SW 1271 (cell line): ENCODE measurements around the gene ERCC2.
"Not testable (repeated sequence)": the region's sequence is repeated elsewhere in the genome, so short reads cannot be mapped to it uniquely, and the experiment has no call there.

ENCODE experiments used
- DNase-seq, 2 experiments: peaks; one replicate each; lab custom pipeline; 2025; lab: John Stamatoyannopoulos, UW

Gene ERCC2

DNA sequence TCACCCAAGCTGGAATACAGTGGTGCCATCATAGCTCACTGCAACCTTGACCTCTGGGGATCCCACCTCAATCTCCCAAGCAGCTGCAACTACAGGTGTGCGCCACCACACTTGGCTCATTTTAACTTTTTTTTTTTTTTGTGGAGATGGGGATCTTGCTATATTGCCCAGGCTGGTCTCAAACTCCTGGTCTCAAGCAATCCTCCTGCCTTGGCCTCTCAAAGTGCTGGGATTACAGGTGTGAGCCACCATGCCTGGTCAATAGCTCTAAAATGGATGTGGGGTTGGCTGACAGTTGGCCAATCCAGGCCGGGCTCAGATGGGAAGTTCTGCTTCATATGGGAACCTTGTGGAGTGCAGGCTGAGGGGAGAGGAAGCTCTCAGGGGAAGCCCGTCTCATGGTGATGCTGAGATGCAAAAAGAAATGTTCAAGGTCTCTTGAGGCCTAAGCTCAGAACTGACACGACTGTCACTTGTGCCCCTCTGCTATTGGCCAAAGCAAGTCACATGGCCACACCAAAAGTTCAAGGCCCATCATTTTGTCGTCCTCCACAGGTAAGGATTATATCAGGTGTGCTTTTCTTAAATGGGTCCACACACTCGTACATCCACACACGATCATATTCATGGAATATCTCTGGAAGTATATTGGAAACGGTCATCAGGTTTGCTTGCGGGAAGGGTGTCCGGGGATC, 36.6 kb downstream of the ERCC2 start:
- no peak for DNase-seq

DNA sequence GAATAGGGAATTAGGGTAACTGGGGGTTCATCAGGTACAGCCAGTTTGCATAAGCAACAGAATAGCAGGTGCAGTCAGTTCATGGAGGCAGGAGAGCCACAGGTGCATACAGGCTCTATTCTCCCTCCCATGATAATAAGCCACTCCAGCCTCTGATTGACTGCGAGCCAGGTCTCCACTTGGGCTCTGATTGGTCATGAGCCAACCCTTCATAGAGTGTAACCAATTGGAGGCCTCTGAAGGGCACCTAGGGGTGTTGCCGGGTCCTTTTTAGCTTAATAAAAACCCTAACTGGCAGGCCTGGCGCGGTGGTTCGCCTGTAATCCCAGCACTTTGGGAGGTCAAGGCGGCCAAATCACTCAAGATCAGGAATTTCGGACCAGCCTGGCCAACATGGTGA, 39.0 kb downstream of the ERCC2 start:
- DNase-seq: no peak

DNA sequence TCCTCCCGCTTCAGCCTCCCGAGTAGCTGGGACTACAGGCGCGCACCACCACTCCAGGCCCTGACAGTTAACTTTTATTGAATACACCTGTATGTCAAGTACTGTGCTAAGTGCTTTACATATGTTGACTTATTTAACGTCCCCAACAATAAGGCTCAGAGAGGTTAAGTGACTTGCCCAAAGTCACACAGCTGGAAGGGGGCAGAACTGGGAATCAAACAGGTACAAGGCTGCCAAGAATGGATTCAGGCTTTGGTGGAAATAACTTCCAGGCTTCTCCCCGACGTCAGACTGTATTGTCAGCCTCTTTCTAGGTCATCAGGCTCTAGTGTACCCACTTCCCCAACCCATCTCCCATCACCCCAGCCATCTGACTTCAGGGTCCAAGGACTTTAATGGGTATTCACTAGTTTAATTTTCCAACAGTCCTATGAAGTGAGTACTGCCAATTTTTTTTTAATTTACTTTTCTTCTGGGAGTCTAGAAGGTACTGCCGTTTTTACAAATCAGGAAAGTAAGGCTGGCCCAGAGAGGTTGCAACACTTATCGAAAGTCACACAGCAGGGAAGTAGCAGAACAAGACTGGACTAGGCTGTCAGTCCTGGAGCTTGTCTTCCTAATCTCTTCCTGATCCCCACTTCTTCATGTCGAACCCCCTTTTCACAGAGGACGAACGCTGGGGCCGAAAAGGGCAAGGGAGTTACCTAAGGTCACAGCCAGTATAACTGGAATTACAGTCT, 42.8 kb downstream of the ERCC2 start:
- no peak for DNase-seq

DNA sequence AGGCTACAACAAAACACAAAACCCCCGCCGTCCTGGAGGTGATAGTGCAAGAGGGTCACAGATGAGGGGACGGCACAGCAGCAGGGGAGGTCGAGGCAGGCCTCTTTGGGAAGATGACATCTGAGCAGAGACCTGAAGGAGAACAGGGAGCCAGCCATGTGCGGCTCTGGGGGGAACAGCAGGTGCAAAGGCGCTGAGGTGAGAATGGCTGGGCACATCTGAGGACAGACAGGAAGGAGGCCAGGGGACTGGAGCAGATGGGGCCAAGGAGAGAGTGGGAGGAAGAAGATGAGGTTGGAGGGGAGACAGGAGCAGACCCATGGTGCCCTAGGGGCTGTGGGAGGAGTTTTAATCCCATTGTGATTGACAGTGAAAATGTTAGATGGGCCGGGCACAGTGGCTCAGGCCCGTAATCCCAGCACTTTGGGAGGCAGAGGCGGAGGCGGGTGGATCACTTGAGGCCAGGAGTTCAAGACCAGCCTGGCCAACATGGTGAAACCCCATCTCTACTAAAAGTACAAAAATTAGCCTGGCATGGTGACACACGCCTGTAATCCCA, 45.9 kb downstream of the ERCC2 start:
- DNase-seq: no peak

- no peak for DNase-seq
These were observed 46.7 kb downstream of the ERCC2 start for GRCh38 chr19:45323671-45324081.

DNA sequence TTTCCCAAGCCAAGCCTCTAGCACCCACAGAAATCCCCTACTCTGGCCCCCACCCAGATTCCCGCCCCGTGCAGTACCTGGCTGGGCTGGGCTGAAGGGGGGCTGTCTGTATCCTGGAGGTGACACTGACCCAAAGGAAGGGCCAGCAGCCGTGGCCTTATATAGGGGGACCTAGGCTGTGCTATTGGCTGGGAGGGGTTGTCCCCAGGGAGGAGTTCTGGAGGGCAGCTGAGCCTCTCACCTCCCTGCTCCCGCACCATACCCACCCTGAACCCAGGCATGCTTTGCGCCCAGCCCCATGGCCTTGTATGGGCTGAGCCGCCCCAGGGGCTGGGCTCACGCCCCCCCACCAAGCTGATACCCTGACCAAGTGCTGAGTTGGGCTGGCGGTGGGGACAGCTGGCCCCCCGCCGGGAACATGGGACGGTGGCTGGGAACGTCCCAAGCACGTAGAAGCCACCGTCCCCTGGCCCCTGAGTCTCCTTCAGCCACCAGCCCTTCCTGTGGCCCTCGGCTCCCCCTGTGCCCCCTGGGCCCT, 47.6 kb downstream of the ERCC2 start, which contains the start of gene CKM:
Gene CKM (minus strand): TSS at position 132 of the 538 bp plus-strand sequence. CDS start 3,162 bp downstream, outside the sequence.
- DNase-seq: no peak

GRCh38 chr19:45322311-45322710, 48.1 kb downstream of the ERCC2 start:
- DNase-seq: no peak

DNA sequence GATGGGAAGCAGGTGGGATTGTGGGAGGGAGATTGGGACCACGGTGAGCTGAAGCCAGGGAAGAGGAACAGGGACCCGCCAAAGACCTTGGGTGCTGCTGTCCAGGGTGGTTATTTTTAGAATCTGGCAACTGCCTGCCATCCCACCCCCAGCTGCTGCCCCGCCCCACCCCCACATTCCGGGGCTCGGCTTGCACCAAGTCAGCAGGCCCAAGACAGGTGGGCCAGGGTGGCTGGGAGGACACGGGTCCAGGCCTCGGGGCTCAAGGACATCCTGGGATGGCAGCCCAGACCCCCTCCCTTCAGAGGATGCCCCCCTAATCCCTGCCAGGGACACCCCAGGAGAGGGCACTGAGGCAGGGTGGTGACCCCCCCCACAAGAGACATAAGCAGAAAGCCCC, 48.5 kb downstream of the ERCC2 start:
- DNase-seq: no peak

DNA sequence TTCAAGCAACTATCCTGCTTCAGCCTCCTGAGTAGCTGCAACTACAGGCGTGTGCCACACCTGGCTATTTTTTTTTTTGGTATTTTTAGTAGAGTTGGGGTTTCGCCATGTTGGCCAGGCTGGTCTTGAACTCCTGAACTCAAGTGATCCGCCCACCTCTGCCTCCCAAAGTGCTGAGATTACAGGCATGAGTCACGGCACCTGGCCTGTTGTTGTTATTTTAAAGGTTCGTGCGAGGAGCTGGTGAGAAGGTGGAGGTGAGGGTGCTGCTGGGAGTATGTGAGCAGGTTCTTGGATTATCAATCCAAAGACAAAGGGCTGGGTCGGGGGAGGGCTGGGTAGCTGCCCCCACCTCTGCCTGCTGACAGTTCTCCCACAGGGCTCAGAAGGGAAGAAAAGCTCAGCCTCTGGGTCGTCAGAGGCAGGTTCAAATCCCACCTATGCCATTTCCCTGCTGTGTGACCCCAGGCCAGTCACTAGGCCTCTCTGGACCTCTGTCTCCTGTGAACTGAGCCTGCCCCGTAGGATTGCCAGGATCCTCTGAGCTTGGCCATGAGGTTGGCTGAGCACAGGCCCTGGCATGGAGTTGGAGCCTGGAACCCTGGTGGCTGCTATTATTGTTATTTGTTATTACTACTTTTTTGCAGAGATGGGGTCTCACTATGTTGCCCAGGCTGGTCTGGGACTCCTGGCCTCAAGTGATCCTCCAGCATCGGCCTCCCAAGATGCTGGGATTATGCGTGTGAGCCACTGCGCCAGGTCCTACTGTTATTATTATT, 49.2 kb downstream of the ERCC2 start:
- no peak for DNase-seq

GRCh38 chr19:45315304-45315703, 55.1 kb downstream of the ERCC2 start:
- no peak for DNase-seq

- no peak for DNase-seq
These were observed 55.6 kb downstream of the ERCC2 start for GRCh38 chr19:45314708-45315245.

GRCh38 chr19:45312285-45312684, 58.1 kb downstream of the ERCC2 start:
- not testable (repeated sequence) for DNase-seq

GRCh38 chr19:45311621-45312020, 58.8 kb downstream of the ERCC2 start:
- DNase-seq: no peak

GRCh38 chr19:45309322-45309721, 61.1 kb downstream of the ERCC2 start:
- not testable (repeated sequence) for DNase-seq

GRCh38 chr19:45307361-45307760, 63.0 kb downstream of the ERCC2 start:
- no peak for DNase-seq

DNA sequence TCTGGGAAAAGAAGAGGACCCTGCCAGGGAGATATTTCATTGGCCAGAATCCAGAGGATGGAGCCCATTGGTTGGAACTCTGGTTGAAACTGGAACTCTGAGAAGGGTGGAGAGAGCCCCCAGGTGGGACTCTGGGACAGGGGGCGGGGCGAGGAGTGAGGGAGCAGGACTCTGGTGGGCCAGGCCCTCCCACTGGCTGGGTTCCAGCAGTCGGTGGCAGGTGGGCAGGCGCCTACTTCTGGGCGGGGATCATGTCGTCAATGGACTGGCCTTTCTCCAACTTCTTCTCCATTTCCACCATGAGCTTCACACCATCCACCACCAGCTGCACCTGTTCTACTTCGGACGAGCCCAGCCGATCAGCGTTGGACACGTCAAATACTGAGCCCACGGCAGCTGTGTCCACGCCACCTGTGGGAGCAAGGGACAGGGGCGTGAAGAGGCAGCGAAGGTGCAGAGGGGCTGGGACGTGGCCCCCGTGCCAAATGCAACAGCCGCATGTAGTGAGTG, 63.8 kb downstream of the ERCC2 start:
- no peak for DNase-seq

- no peak for DNase-seq
These were observed 64.3 kb downstream of the ERCC2 start for GRCh38 chr19:45306040-45306439.

GRCh38 chr19:45305421-45305820, 65.0 kb downstream of the ERCC2 start:
- DNase-seq: no peak

- DNase-seq: no peak
These were observed 65.4 kb downstream of the ERCC2 start for GRCh38 chr19:45305007-45305406.

DNA sequence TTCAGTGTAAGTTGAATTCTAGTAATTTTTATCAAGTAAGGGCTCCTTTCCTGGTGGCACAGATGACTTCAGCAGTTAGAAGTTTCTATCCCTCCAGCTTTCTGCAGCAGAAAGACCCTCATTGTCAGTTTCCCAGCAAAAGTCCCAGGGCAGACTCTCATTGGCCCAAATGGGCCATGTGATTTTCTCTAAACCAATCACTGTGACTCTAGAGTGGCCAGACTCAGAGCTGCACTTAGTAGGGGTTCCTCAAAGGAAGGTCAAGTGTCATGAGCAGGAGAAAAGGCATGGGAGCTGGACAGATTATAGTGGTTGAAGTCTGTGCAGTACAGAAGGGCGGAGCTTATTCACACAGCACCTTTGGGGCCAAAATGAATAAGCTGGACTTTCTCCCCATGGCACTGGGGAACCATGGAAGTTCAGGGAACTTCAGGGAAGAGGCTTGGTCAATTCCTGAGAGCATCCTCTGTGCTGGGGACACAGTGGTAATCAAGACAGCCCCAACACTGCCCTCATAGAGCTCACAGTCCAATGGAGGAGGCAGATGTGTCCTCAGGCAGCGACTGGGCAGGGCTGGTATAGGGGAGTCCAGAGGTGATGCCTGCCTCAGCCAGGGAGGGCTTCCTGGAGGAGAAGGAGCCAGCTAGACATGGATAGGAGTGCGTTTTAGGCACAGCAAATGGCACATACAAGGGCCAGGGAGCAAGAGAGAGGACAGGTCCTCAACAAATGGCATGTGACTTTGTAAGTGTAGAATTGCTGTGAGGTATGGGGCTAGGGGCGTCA, 66.0 kb downstream of the ERCC2 start:
- DNase-seq: no peak
